GM12878 (cell line): ENCODE results near the gene RGS6. TPM values are rescaled to one million over a fixed set of nuclear protein-coding genes. Genes with fewer than 3 reads are reported as not detected.
A peak's percentile ranks its signal among the peaks of the same experiment; 100 is the strongest.

Source experiments
- ATAC-seq: fragments of 200-7000 bp; cut with Tn5 transposase; 3 replicates; pipeline ENCODE4 v1.9.1; 2020; ENCODE audit warnings: mild to moderate bottlenecking, moderate library complexity
- BruUV-seq: library from RNA; stranded (reverse); fragments of 400-500 nt; replicated peaks from 2 replicates; lab custom pipeline; 2021; lab: Mats Ljungman, UMichigan
- CTCF ChIA-PET: fragments of 300-600 bp; sonication (Branson Sonifier 250); formaldehyde crosslinking; extraction: SDS; loops from one replicate; lab custom pipeline; 2021; ENCODE audit warnings: inconsistent platforms; lab: Yijun Ruan, JAX
- POLR2A ChIA-PET: fragments of 350-600 bp; formaldehyde crosslinking; extraction: SDS; loops from one replicate; lab custom pipeline; 2021; ENCODE audit warnings: inconsistent platforms; lab: Charles Lee
- RAD21 ChIA-PET: fragments of 300-600 bp; sonication (Branson Sonifier 250); formaldehyde crosslinking; loops from one replicate; lab custom pipeline; 2023; ENCODE audit warnings: antibody characterized with exemption; ENCODE audit not compliant: unreplicated experiment; lab: Charles Lee
- SMC1A ChIA-PET: fragments of 300-600 bp; sonication (Branson Sonifier 250); formaldehyde crosslinking; loops from one replicate; lab custom pipeline; 2023; ENCODE audit not compliant: unreplicated experiment, uncharacterized antibody; lab: Charles Lee
- DNase-seq: peaks from one replicate; pipeline ENCODE4 v3.0.0-alpha.2; 2011; ENCODE audit warnings: low read depth, low spot score
- FAIRE-seq: peaks from 3 replicates; lab custom pipeline; 2011; peaks lifted over from hg19 to GRCh38; lab: Jason Lieb, UNC
- H2AFZ ChIP-seq: 2 replicates; pipeline ENCODE4 v1.6.0; 2011; ENCODE audit warnings: low read depth, low read length, control low read depth; ENCODE audit not compliant: control insufficient read depth
- H3K27ac ChIP-seq: 2 replicates; pipeline ENCODE4 v1.5.1; 2011; ENCODE audit warnings: control low read depth; ENCODE audit not compliant: control insufficient read depth, insufficient read depth
- H3K27me3 ChIP-seq, 2 experiments: replicated peaks in 1 of 2; 2 replicates each; pipeline versions ENCODE4 v1.6.0 to v1.6.1; 2011; ENCODE audit warnings: low read length in 1 of 2; ENCODE audit not compliant: control insufficient read depth in 2 of 2, insufficient read depth in 2 of 2
- H3K36me3 ChIP-seq, 2 experiments: 2 replicates each; pipeline ENCODE4 v1.5.1; 2011; ENCODE audit warnings: low read length in 1 of 2; ENCODE audit not compliant: control insufficient read depth in 2 of 2, insufficient read depth in 2 of 2
- H3K4me1 ChIP-seq: 2 replicates; pipeline ENCODE4 v1.6.1; 2011; ENCODE audit warnings: mild to moderate bottlenecking, low read length, moderate library complexity, mixed read lengths; ENCODE audit not compliant: control insufficient read depth, insufficient read depth
- H3K4me2 ChIP-seq: 2 replicates; pipeline ENCODE4 v1.6.0; 2011; ENCODE audit warnings: control low read depth; ENCODE audit not compliant: control insufficient read depth, insufficient read depth
- H3K4me3 ChIP-seq: fragments of 200-600 bp; sonication (generic); 2 replicates; pipeline ENCODE4 v1.5.1; 2016
- H3K79me2 ChIP-seq: 2 replicates; pipeline ENCODE4 v1.6.0; 2011; ENCODE audit warnings: low read length; ENCODE audit not compliant: control insufficient read depth, insufficient read depth
- H3K9ac ChIP-seq: 2 replicates; pipeline ENCODE4 v1.8.0; 2011; ENCODE audit warnings: low read length, control low read depth, mixed read lengths; ENCODE audit not compliant: control insufficient read depth, insufficient read depth
- H3K9me3 ChIP-seq: replicated peaks from 3 replicates; pipeline ENCODE4 v1.5.1; 2011; ENCODE audit warnings: mild to moderate bottlenecking, low read length; ENCODE audit not compliant: control insufficient read depth, insufficient read depth
- H4K20me1 ChIP-seq: 2 replicates; pipeline ENCODE4 v1.6.0; 2011; ENCODE audit not compliant: control insufficient read depth, insufficient read depth
- CHD1 ChIP-seq: IDR thresholded peaks from 2 replicates; pipeline ENCODE4 v1.6.1; 2012; ENCODE audit warnings: low read depth, low read length, improper control_type of control experiment
- CREM ChIP-seq: IDR thresholded peaks from 2 replicates; pipeline ENCODE4 v1.6.1; 2014; ENCODE audit warnings: antibody characterized with exemption, low read depth
- CUX1 ChIP-seq: IDR thresholded peaks from 2 replicates; pipeline ENCODE4 v1.6.1; 2012; ENCODE audit warnings: improper control_type of control experiment, low read depth, low read length; ENCODE audit not compliant: insufficient replicate concordance
- EED ChIP-seq: sonication (generic); IDR thresholded peaks from 2 replicates; pipeline ENCODE4 v1.6.1; 2016; ENCODE audit warnings: antibody characterized with exemption, low read depth
- IKZF1 ChIP-seq: fragments of 450-650 bp; conservative IDR thresholded peaks from 2 replicates; pipeline ENCODE4 v1.6.1; 2017; ENCODE audit warnings: antibody characterized with exemption, mild to moderate bottlenecking
- MYB ChIP-seq: fragments of 150-350 bp; IDR thresholded peaks from 2 replicates; pipeline ENCODE4 v1.6.1; 2014; ENCODE audit warnings: mild to moderate bottlenecking, low read depth, low read length, borderline replicate concordance
- NKRF ChIP-seq: fragments of 450-650 bp; conservative IDR thresholded peaks from 2 replicates; pipeline ENCODE4 v1.6.1; 2017; ENCODE audit warnings: mild to moderate bottlenecking, moderate library complexity
- NR2F1 ChIP-seq: fragments of 450-650 bp; conservative IDR thresholded peaks from 2 replicates; pipeline ENCODE4 v1.6.1; 2017; ENCODE audit warnings: mild to moderate bottlenecking
- PAX8 ChIP-seq: fragments of 450-650 bp; IDR thresholded peaks from 2 replicates; pipeline ENCODE4 v1.6.1; 2017; ENCODE audit warnings: mild to moderate bottlenecking, moderate library complexity
- POLR2A ChIP-seq: IDR thresholded peaks from 2 replicates; pipeline ENCODE4 v1.6.1; 2011; ENCODE audit warnings: low read depth, mild to moderate bottlenecking, low read length
- RBBP5 ChIP-seq: fragments of 200-600 bp; sonication (generic); conservative IDR thresholded peaks from 2 replicates; pipeline ENCODE4 v1.6.1; 2016
- RFX5 ChIP-seq: IDR thresholded peaks from 2 replicates; pipeline ENCODE4 v1.6.1; 2011; ENCODE audit warnings: low read depth, low read length, improper control_type of control experiment
- SMAD5 ChIP-seq: IDR thresholded peaks from 2 replicates; pipeline ENCODE4 v1.6.1; 2016; ENCODE audit warnings: antibody characterized with exemption, low read depth
- TCF7 ChIP-seq: IDR thresholded peaks from 2 replicates; pipeline ENCODE4 v1.6.1; 2014; ENCODE audit warnings: antibody characterized with exemption, borderline replicate concordance
- ZBTB33 ChIP-seq: fragments of 450-650 bp; IDR thresholded peaks from 2 replicates; pipeline ENCODE4 v1.6.1; 2017; ENCODE audit warnings: mild to moderate bottlenecking
- WGBS: methylation state at CpG from one replicate; pipeline ENCODE4 v1.1.6; 2016; ENCODE audit warnings: low lambda C conversion rate; ENCODE audit not compliant: insufficient replicate concordance, insufficient coverage; ENCODE audit errors: missing lambda C conversion rate; 5-methylcytosine and 5-hydroxymethylcytosine counted together
- in situ Hi-C: fragments of 300-500 bp; cut with MboI; formaldehyde crosslinking; loops from 9 replicates; pipeline ENCODE4 v1.14.3; 2018; ENCODE audit warnings: mixed read lengths
- intact Hi-C: fragments of 100-400 bp; cut with micrococcal nuclease; formaldehyde crosslinking; loops from one replicate; pipeline ENCODE4 v1.14.2; 2022; ENCODE audit not compliant: unreplicated experiment
- polyA plus RNA-seq, 11 experiments: library from polyadenylated mRNA; depleted of rRNA in 4 of 11; unstranded in 6 of 11; stranded (reverse) in 5 of 11; fragments of >200 nt; fragmentation: Nextera tagmentation in 4 of 11; fragmentation: Illumina TruSeq in 1 of 11; extraction: Ambion mirVana in 4 of 11; extraction: Trizol in 1 of 11; gene quantifications; 1 replicate in 1 of 11; 2 replicates in 10 of 11; pipeline versions ENCODE4 v1.2.1 to v1.2.3, GENCODE V29; 2011 to 2016; ENCODE audit warnings: inconsistent platforms in 2 of 11, missing spikeins in 2 of 11, low read depth in 1 of 11
- total RNA-seq, 4 experiments: library from RNA; depleted of rRNA in 3 of 4; stranded (reverse); fragments of >200 nt in 3 of 4; fragmentation: Illumina TruSeq in 1 of 4; extraction: Trizol in 1 of 4; gene quantifications; 2 replicates each; pipeline versions ENCODE4 v1.2.1 to v1.2.3, GENCODE V29; 2013 to 2021

The RGS6 gene
- total and polyA plus RNA-seq, 10 of the 15 experiments (the other 5 are each of a cell fraction or from before 2014, with no cell fraction given): 3.9 to 18.1 (median 12.4) TPM

- TF ChIP-seq ZBTB33 (no peak), RBBP5 (no peak), EED (peak; percentile 53; the same call in 1 of the 2 replicates), CHD1 (no peak), IKZF1 (0 out of 2 replicates have a peak, but pooled peaks have one; percentile 27), RFX5 (no peak), POLR2A (no peak), NR2F1 (no peak)
Observed at GRCh38 chr14:72054911-72055310, 122.7 kb downstream of the RGS6 start (continued).

- intact Hi-C loops (no loop called here), in situ Hi-C loops (no loop called here)
- ChIA-PET RAD21 (interaction anchor here (1.1 to 4.6 kb wide), 4 partner anchors 9 to 115 kb away, joined by 3 to 20 read pairs (median 3); no protein-coding TSS in a partner anchor), CTCF (interaction anchor here (0.6 to 5.4 kb wide), 6 partner anchors 13 to 244 kb away, joined by 3 to 41 read pairs (median 4); no protein-coding TSS in a partner anchor), SMC1A (interaction anchor here (1.2 to 4.3 kb wide), 6 partner anchors 10 to 90 kb away, joined by 3 to 16 read pairs (median 6); no protein-coding TSS in a partner anchor), POLR2A (interaction anchor here (0.7 to 1.8 kb wide), 4 partner anchors 9 to 33 kb away, joined by 3 to 5 read pairs (median 4); no protein-coding TSS in a partner anchor)
- Histone ChIP-seq H4K20me1 (no peaks in the 10 kb centered on the region), H3K36me3 (no peaks in the 10 kb centered on the region), H3K27me3 (no peaks in the 10 kb centered on the region), H3K4me2 (no peak overlapping the region), H3K4me1 (no peaks in the 10 kb centered on the region), H3K9ac (no peak overlapping the region), H3K79me2 (no peaks in the 10 kb centered on the region), H2AFZ (no peak overlapping the region), H3K9me3 (no peaks in the 10 kb centered on the region), H3K4me3 (no peak overlapping the region), H3K27ac (no peak overlapping the region)
- BruUV-seq: no TSS peak
- WGBS: 53% methylated on average over 4 of the region's 4 CpGs
- ATAC-seq (no peak), FAIRE-seq (no peak), DNase-seq (no peak)
- TF ChIP-seq SMAD5: no peak
- TF ChIP-seq NKRF: no peak
- TF ChIP-seq TCF7: no peak
- TF ChIP-seq PAX8: no peak
- no peak for TF ChIP-seq CREM
- TF ChIP-seq CUX1: no peak
- no peak for TF ChIP-seq MYB
Observed at GRCh38 chr14:72057701-72058285, 125.6 kb downstream of the RGS6 start.
